Lower lobe of right lung (tissue), 2 donors: ENCODE measurements around the gene C21orf58. TPM values are rescaled to one million over a fixed set of nuclear protein-coding genes. Genes with fewer than 3 reads are reported as not detected.
A peak's percentile ranks its signal among the peaks of the same experiment; 100 is the strongest.

ENCODE experiments used
- ATAC-seq, 2 donors: fragments of 200-7000 bp; cut with Tn5 transposase; one replicate each; pipeline ENCODE4 v1.9.1; 2020 to 2022; ENCODE audit warnings: mild to moderate bottlenecking in 2 of 2, moderate library complexity in 2 of 2
- DNase-seq: peaks from one replicate; pipeline ENCODE4 v3.0.0-alpha.2; 2020
- H3K27ac ChIP-seq: fragments of 200-600 bp; one replicate; pipeline ENCODE4 v1.8.0; 2022
- H3K27me3 ChIP-seq: fragments of 200-600 bp; one replicate; pipeline ENCODE4 v1.8.0; 2022; ENCODE audit warnings: low read depth
- H3K36me3 ChIP-seq: fragments of 200-600 bp; one replicate; pipeline ENCODE4 v1.8.0; 2022; ENCODE audit warnings: mild to moderate bottlenecking
- H3K4me1 ChIP-seq: fragments of 200-600 bp; one replicate; pipeline ENCODE4 v1.8.0; 2022
- H3K4me3 ChIP-seq: fragments of 200-600 bp; one replicate; pipeline ENCODE4 v1.8.0; 2022; ENCODE audit warnings: mild to moderate bottlenecking
- H3K9me3 ChIP-seq: fragments of 200-600 bp; one replicate; pipeline ENCODE4 v1.8.0; 2022
- intact Hi-C: fragments of 100-400 bp; cut with DNase I; formaldehyde crosslinking; loops from one replicate; pipeline ENCODE4 v1.11.0; 2022
- total RNA-seq: library from RNA; stranded (reverse); fragmentation: NEBNext Ultra II Directional; extraction: Animal tissue kit (Norgen Biotek cat#: 25700); gene quantifications from one replicate; pipeline ENCODE4 v1.2.1, GENCODE V29; 2021
- TF ChIP-seq, protein P1 (sequence below): fragments of 200-600 bp; IDR thresholded peaks from one replicate; pipeline ENCODE4 v1.8.0; 2022; ENCODE audit warnings: antibody characterized with exemption, mild to moderate bottlenecking
- donor health status: DM: no; HTN: yes; CAD: no; lungs with severe emphysema.

C21orf58 gene
- total RNA-seq, 1 donor from 2014 or later, result 9.5 TPM

DNA sequence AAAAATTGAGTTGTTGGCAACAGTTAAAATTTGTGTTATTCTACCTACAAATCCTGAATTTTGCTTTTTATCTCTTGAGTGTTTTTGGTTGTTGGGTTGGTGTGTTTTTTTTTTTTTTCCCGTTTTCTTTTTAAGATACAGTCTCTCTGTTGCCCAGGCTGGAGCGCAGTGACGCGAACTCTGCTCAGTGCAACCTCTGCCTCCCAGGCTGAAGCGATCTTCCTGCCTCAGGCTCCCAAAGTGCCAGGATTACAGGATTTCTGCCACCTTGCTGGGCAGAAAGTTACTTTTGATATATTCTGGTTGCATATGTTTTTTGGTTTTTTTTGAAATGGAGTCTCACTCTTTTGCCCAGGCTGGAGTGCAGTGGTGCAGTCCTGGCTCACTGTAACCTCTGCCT is 4.5 kb upstream of the C21orf58 start:
- no peaks in the 10 kb centered on the region for H3K27me3 ChIP-seq
- peaks cover 10% of the 10 kb centered on the region for H3K4me1 ChIP-seq
- peaks cover 41% of the 10 kb centered on the region for H3K36me3 ChIP-seq
- intact Hi-C loops, result no loop called here
- ATAC-seq (no peak), DNase-seq (no peak)
- H3K9me3 ChIP-seq, result no peaks in the 10 kb centered on the region
- H3K27ac ChIP-seq, result no peak overlapping the region
- TF ChIP-seq, protein P1, sequence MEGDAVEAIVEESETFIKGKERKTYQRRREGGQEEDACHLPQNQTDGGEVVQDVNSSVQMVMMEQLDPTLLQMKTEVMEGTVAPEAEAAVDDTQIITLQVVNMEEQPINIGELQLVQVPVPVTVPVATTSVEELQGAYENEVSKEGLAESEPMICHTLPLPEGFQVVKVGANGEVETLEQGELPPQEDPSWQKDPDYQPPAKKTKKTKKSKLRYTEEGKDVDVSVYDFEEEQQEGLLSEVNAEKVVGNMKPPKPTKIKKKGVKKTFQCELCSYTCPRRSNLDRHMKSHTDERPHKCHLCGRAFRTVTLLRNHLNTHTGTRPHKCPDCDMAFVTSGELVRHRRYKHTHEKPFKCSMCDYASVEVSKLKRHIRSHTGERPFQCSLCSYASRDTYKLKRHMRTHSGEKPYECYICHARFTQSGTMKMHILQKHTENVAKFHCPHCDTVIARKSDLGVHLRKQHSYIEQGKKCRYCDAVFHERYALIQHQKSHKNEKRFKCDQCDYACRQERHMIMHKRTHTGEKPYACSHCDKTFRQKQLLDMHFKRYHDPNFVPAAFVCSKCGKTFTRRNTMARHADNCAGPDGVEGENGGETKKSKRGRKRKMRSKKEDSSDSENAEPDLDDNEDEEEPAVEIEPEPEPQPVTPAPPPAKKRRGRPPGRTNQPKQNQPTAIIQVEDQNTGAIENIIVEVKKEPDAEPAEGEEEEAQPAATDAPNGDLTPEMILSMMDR, result no peak
- H3K4me3 ChIP-seq, result no peak overlapping the region

DNA sequence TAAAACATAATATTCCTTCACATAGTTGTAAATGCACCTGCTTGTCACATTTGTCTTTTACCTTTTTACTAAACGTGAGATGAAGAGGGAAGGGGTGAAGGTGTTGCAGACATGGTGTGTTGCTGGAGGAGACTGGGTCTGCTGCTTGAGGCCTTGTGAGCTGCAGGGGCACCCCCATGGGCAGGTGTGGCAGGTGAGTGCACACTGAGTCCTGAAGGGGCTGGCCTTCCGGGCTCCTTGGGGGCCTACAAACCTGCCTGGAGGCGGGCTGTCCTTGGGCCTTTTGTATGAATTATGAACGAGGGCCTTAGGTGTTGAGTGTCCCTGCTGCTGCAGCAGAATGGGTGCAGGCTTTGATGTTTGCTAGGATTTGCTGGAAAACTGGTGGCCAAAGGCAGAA is 4.0 kb upstream of the C21orf58 start:
- no peak for ATAC-seq
- Histone ChIP-seq H3K4me1 (peaks cover 15% of the 10 kb centered on the region), H3K27me3 (no peaks in the 10 kb centered on the region), H3K4me3 (no peak overlapping the region), H3K36me3 (peaks cover 41% of the 10 kb centered on the region), H3K9me3 (no peaks in the 10 kb centered on the region), H3K27ac (no peak overlapping the region)
- DNase-seq, result no peak
- TF ChIP-seq, protein P1, result no peak
- intact Hi-C loops, result no loop called here

DNA sequence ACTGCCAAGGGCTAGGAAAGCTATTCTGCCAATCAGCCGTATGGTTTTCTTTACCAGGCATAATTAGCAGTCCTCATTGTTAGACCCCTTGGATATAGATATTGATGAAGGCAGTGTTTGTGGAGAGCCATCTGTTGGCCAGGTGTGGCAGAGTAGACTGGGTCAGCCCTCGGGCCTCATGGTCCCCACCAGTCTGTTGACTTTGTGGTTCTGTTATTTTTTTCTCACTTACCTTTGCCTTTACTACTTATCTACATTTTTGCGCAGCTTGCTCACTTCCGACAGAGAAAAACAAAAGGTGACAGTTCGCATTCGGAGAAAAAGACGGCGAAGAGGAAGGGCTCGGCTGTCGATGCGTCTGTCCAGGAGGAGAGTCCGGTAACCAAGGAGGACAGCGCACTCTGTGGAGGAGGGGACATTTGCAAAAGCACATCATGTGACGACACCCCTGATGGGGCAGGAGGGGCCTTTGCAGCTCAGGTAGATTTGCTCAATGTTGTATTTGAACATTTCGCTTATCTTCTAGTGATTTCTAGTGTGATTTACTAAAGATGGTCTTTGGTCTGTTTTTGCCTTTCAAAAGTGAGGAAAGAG is 2.5 kb upstream of the C21orf58 start:
- Histone ChIP-seq H3K27ac (no peak overlapping the region), H3K27me3 (no peaks in the 10 kb centered on the region)
- no peak for ATAC-seq

DNA sequence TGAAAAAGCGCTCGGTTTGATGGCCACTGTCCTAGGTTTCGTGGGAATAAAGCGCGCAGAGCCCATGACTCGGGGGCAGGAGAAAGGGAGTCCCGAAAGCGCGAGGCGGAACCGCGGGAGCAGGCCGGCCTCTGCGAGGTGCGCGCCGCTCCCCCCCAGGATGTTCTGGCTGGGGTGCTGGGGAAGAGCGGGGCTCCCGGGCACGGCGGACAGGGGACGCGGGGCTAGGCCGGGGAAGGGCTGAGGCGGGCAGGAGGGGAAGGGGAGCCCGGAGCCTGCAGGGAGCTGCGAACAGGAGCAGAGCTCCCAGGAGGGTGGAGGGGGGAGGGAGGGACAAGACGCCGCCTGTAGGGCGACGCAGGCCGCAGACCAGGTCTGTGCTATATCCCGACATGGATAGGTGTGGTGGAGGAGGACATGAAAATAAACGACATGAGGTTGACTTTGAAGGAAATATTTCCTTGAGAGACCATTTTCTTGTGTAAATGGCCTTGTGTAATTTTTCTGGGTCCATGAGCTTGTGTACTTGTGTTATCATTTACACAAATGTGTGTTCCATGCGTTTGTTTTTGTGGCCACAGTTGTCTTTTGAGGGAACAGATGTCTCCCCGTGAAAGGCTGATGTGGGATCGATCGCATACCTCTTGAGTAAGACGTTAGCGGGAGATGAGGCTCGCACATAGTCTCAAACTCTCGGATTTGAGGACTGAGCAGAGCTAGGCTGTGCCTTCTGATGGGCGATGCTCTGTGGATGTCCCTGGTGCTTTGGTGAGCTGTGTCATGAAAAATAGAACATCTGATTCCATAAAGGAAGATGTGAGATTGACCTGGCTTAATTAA is 1.6 kb upstream of the C21orf58 start:
- peaks cover 32% of the 10 kb centered on the region for H3K36me3 ChIP-seq
- intact Hi-C loops, result no loop called here
- TF ChIP-seq, protein P1, result no peak
- peak overlapping the region; percentile 92 for H3K27ac ChIP-seq
- DNase-seq, result peak; percentile 64
- peak overlapping the region; percentile 85 for H3K4me3 ChIP-seq
- peaks cover 28% of the 10 kb centered on the region for H3K4me1 ChIP-seq
- no peaks in the 10 kb centered on the region for H3K27me3 ChIP-seq
- ATAC-seq, result peak; percentile 23 to 41
- H3K9me3 ChIP-seq, result no peaks in the 10 kb centered on the region

More for the DNA sequence above, 2.5 kb upstream of the C21orf58 start:
- peaks cover 23% of the 10 kb centered on the region for H3K4me1 ChIP-seq
- DNase-seq, result no peak
- intact Hi-C loops, result no loop called here
- no peaks in the 10 kb centered on the region for H3K9me3 ChIP-seq
- peaks cover 32% of the 10 kb centered on the region for H3K36me3 ChIP-seq
- H3K4me3 ChIP-seq, result no peak overlapping the region
- TF ChIP-seq, protein P1, result no peak

DNA sequence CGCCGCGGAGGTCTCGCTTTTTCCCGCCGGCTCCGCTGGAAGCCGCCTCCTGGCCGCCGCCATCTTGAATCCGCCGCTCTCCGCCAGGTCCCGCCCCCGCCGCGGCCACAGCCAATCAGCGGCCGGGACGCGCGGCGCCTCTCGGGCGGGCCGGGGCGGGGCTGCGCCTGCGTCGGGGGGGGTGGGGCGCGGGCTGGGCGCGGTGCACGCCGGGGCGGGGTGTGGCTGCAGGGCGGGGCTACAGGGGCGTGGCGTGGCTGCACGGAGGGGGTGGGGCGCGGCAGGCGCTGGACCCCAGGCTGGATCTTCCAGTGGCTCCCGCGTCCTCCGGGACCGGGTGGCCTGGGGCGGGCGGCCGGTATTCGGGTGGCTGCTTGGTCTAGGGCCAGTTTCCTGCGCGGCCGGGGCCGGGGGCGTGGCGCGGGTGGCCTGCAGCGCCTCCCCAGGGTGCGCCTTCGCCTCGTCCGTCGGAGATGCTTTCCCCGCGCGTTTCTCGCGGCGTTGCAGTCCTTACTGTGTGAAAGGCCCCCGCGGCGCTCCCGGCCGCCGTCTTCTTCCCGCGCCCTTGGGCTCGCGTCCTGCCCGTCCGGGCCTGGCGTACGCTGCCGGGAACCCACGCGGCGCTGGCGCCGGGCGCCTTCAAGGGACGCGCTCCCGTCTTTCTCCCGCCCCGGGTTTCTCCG is 861 bp upstream of the C21orf58 start:
- Histone ChIP-seq H3K9me3 (no peaks in the 10 kb centered on the region), H3K27me3 (no peaks in the 10 kb centered on the region), H3K4me3 (peak overlapping the region; percentile 85), H3K36me3 (peaks cover 25% of the 10 kb centered on the region), H3K4me1 (peaks cover 28% of the 10 kb centered on the region), H3K27ac (peak overlapping the region; percentile 92)
- DNase-seq, result peak; percentile 89
- intact Hi-C loops, result no loop called here
- TF ChIP-seq, protein P1, result peak; percentile 21
- peak; percentile 94 to 95 for ATAC-seq
